ENCODE results near the gene FAM229B. TPM values are rescaled to one million over a fixed set of nuclear protein-coding genes. Genes with fewer than 3 reads are reported as not detected.
A peak's percentile ranks its signal among the peaks of the same experiment; 100 is the strongest.

FAM229B gene
- total and polyA plus RNA-seq, 2 of the 4 experiments (the other 2 are of a cell fraction): 8.6 to 25.6 TPM

DNA sequence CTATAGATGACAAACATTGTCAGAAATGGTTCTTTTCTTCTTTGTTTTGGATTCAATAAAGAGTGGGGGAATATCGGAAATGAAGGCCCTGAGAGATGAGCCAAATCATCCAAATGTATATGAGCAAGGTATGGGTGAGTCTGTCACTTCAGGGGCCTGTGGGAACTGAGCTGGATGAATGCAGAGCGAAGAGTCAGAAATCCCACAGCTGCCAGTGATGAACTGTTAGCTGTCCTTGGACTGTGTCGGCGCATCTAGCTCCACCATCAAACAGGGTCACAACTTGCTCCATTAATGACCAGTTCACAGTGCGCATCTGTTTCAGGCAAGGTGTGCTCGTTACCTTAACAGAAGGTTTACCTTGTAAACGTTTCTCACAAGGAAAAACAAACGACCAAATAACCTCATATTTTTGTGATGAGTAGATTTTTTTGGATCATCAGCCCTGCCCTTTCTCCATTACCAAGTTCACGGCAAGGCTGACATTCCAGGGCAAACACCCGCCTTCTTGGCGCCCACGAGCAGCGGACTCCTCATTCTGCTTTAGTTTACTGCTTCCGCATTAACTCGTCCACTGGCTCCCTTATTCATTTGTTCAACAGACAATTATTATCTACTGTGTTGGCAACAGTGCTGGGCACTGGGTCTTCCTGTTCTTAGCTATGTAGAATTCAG, 48.5 kb upstream of the FAM229B start (continued):
- no peak for TF ChIP-seq BHLHE40 (IDR thresholded peaks at IDR 0.05; ENCODE audit: low read depth, low read length)

DNA sequence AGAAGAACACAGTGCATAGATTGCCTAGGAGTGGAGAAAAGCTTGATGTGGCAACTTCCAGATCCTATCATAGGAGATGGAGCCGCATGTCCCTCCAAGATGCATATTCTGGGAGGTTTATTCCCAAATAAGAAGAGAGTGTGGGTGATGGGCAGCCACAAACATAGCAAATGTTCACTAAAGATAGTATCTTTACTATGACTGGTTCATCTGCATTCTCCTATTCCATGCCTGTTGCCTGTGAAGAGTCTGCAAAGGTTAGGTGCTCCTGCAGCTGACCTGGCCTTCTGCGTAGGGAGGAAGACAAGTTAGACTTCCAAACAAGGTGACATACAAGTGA, 48.0 kb upstream of the FAM229B start:
- Histone ChIP-seq H4K8ac (ENCODE audit: low read depth in 2 of 2, low read length in 2 of 2) (no peak overlapping the region), H3K9ac (ENCODE audit: low read depth, low read length) (no peak overlapping the region), H3K9me1 (ENCODE audit: insufficient read depth, low read length) (peaks cover 17% of the 10 kb centered on the region; the same call in 1 of the 2 replicates), H4K20me1 (ENCODE audit: insufficient read depth, low read length) (no peaks in the 10 kb centered on the region), H3K27ac (ENCODE audit: insufficient read depth, low read length) (no peak overlapping the region), H3K9me3 (ENCODE audit: control insufficient read depth, insufficient read depth, low read length) (no peaks in the 10 kb centered on the region), H4K5ac (ENCODE audit: low read depth, low read length) (no peak overlapping the region), H3K27me3 (ENCODE audit: control insufficient read depth, insufficient read depth, low read length) (no peaks in the 10 kb centered on the region), H3K56ac (ENCODE audit: extremely low read depth, insufficient read depth, low read length) (no peak overlapping the region), H3K4me1 (ENCODE audit: control insufficient read depth, insufficient read depth, low read length) (peaks cover 9% of the 10 kb centered on the region), H4K91ac (ENCODE audit: insufficient read depth, low read depth, low read length) (no peak overlapping the region), H2BK20ac (ENCODE audit: low read depth, low read length) (no peak overlapping the region), H2AFZ (replicated peaks; ENCODE audit: low read length, poor library complexity) (no peak overlapping the region), H3K4me2 (ENCODE audit: low read depth, low read length) (no peak overlapping the region), H3K23ac (ENCODE audit: low read depth, low read length) (no peak overlapping the region), H3K36me3 (ENCODE audit: control insufficient read depth, insufficient read depth, low read length) (no peaks in the 10 kb centered on the region), H2AK5ac (ENCODE audit: low read depth, low read length) (0 out of 2 replicates have a peak overlapping the region, but pooled peaks have one; percentile 1), H3K18ac (ENCODE audit: low read depth, low read length) (no peak overlapping the region), H3K79me1 (ENCODE audit: low read depth in 1 of 2, low read length in 2 of 2) (no peaks in the 10 kb centered on the region), H2AK9ac (replicated peaks; ENCODE audit: low read depth, low read length, poor library complexity) (no peak overlapping the region), H2BK15ac (ENCODE audit: low read depth, low read length) (no peak overlapping the region), H3K4me3 (ENCODE audit: insufficient read depth, low read depth, low read length) (no peak overlapping the region), H3K4ac (ENCODE audit: low read depth, low read length) (no peak overlapping the region), H3K14ac (replicated peaks; ENCODE audit: low read depth, low read length) (no peak overlapping the region), H2BK5ac (ENCODE audit: low read depth, low read length, poor library complexity, severe bottlenecking) (no peak overlapping the region), H2BK120ac (ENCODE audit: low read depth, low read length) (no peak overlapping the region)
- no CpG with 5 or more reads among the region's 2 CpGs for WGBS, 2 experiments (ENCODE audit: extremely low coverage in 2 of 2, insufficient read length in 1 of 2)
- BruUV-seq (replicated peaks): no TSS peak
- ChIA-PET CTCF (no interaction called here), POLR2A (ENCODE audit: unreplicated experiment) (no interaction called here)
- dilution Hi-C loops (cut with HindIII; ENCODE audit: low sequenced_read_pairs, unreplicated experiment) (no loop called here), in situ Hi-C loops (cut with MboI; ENCODE audit: low sequenced_read_pairs) (loop anchor here (25.0 kb wide), 2 partner anchors 677 to 1002 kb away; no protein-coding TSS in a partner anchor), intact Hi-C loops (cut with micrococcal nuclease) (no loop called here)
- TF ChIP-seq BHLHE40 (IDR thresholded peaks at IDR 0.05; ENCODE audit: low read depth, low read length) (no peak), RCOR1 (IDR thresholded peaks at IDR 0.05; ENCODE audit: insufficient replicate concordance, low read length) (no peak), SMC3 (IDR thresholded peaks at IDR 0.05; ENCODE audit: low read depth, low read length) (no peak), CHD1 (IDR thresholded peaks at IDR 0.05; ENCODE audit: low read depth, low read length) (no peak), NFE2L2 (IDR thresholded peaks at IDR 0.05; ENCODE audit: low read depth, low read length) (no peak), CEBPB (IDR thresholded peaks at IDR 0.05; ENCODE audit: low read depth, low read length) (no peak), MAFK (IDR thresholded peaks at IDR 0.05; ENCODE audit: low read depth, low read length) (no peak), FOS (IDR thresholded peaks at IDR 0.05; ENCODE audit: low read depth, low read length) (no peak), MXI1 (IDR thresholded peaks at IDR 0.05; ENCODE audit: borderline replicate concordance, low read depth, low read length) (no peak), RFX5 (IDR thresholded peaks at IDR 0.05; ENCODE audit: low read depth, low read length) (no peak), POLR2A (IDR thresholded peaks at IDR 0.05; ENCODE audit: low read depth, low read length) (no peak)
- TF ChIP-seq, protein P1, sequence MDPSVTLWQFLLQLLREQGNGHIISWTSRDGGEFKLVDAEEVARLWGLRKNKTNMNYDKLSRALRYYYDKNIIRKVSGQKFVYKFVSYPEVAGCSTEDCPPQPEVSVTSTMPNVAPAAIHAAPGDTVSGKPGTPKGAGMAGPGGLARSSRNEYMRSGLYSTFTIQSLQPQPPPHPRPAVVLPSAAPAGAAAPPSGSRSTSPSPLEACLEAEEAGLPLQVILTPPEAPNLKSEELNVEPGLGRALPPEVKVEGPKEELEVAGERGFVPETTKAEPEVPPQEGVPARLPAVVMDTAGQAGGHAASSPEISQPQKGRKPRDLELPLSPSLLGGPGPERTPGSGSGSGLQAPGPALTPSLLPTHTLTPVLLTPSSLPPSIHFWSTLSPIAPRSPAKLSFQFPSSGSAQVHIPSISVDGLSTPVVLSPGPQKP (IDR thresholded peaks at IDR 0.05; ENCODE audit: borderline replicate concordance, low read depth, low read length): no peak
- TF ChIP-seq, protein P2, sequence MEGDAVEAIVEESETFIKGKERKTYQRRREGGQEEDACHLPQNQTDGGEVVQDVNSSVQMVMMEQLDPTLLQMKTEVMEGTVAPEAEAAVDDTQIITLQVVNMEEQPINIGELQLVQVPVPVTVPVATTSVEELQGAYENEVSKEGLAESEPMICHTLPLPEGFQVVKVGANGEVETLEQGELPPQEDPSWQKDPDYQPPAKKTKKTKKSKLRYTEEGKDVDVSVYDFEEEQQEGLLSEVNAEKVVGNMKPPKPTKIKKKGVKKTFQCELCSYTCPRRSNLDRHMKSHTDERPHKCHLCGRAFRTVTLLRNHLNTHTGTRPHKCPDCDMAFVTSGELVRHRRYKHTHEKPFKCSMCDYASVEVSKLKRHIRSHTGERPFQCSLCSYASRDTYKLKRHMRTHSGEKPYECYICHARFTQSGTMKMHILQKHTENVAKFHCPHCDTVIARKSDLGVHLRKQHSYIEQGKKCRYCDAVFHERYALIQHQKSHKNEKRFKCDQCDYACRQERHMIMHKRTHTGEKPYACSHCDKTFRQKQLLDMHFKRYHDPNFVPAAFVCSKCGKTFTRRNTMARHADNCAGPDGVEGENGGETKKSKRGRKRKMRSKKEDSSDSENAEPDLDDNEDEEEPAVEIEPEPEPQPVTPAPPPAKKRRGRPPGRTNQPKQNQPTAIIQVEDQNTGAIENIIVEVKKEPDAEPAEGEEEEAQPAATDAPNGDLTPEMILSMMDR (conservative IDR thresholded peaks at IDR 0.05; ENCODE audit: low read depth, low read length): no peak
- TF ChIP-seq, protein P3, sequence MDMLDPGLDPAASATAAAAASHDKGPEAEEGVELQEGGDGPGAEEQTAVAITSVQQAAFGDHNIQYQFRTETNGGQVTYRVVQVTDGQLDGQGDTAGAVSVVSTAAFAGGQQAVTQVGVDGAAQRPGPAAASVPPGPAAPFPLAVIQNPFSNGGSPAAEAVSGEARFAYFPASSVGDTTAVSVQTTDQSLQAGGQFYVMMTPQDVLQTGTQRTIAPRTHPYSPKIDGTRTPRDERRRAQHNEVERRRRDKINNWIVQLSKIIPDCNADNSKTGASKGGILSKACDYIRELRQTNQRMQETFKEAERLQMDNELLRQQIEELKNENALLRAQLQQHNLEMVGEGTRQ (IDR thresholded peaks at IDR 0.05; ENCODE audit: low read depth, low read length): no peak
- no peak for DNase-seq
- ATAC-seq (ENCODE audit: low read depth): no peak

Measured in IMR-90 (cell line).